Cardiac muscle cell (in vitro differentiated cells and primary cell): ENCODE data around the gene ARHGAP6. TPM values are rescaled to one million over a fixed set of nuclear protein-coding genes. Genes with fewer than 3 reads are reported as not detected.

Experiments
- DNase-seq, 2 donors: peaks; one replicate each; pipeline versions ENCODE4 v3.0.0 to v3.0.0-alpha.2; 2010 to 2017; ENCODE audit warnings: low read depth in 1 of 2, low spot score in 1 of 2
- H3K27ac ChIP-seq: fragments of 200-600 bp; sonication (generic); 2 replicates; pipeline ENCODE4 v1.5.1; 2016
- H3K27me3 ChIP-seq: fragments of 200-600 bp; sonication (generic); 2 replicates; pipeline ENCODE4 v1.6.0; 2016; ENCODE audit warnings: control low read depth
- H3K36me3 ChIP-seq: fragments of 200-600 bp; sonication (generic); 2 replicates; pipeline ENCODE4 v1.5.1; 2016; ENCODE audit warnings: control low read depth
- H3K4me1 ChIP-seq: fragments of 200-600 bp; sonication (generic); 2 replicates; pipeline ENCODE4 v1.8.1; 2017; ENCODE audit warnings: low read depth, mild to moderate bottlenecking, mixed run types
- H3K4me3 ChIP-seq: fragments of 200-600 bp; sonication (generic); 2 replicates; pipeline ENCODE4 v1.5.1; 2016; ENCODE audit warnings: mild to moderate bottlenecking
- H3K9me3 ChIP-seq: fragments of 200-600 bp; sonication (generic); 2 replicates; pipeline ENCODE4 v1.5.1; 2017; ENCODE audit warnings: low read depth, mild to moderate bottlenecking, control low read depth
- CTCF ChIP-seq: IDR thresholded peaks from 2 replicates; pipeline ENCODE4 v1.5.1; 2012; ENCODE audit warnings: low read depth, mild to moderate bottlenecking, low read length
- polyA plus RNA-seq: library from polyadenylated mRNA; unstranded; fragments of >200 nt; fragmentation: Nextera tagmentation; extraction: Ambion mirVana; gene quantifications from 2 replicates; pipeline ENCODE4 v1.2.1, GENCODE V29; 2016
- total RNA-seq: library from RNA; depleted of rRNA; stranded (reverse); fragments of >200 nt; gene quantifications from 2 replicates; pipeline ENCODE4 v1.2.3, GENCODE V29; 2016

Gene ARHGAP6
- total and polyA plus RNA-seq, 2 experiments from 2014 or later, result 10.5 to 45.0 TPM

- no peak overlapping the region for H3K4me3 ChIP-seq
Measured at GRCh38 chrX:11164433-11164832, 501.3 kb downstream of the ARHGAP6 start.

GRCh38 chrX:11159149-11159548 is 506.6 kb downstream of the ARHGAP6 start:
- no peaks in the 10 kb centered on the region for H3K4me1 ChIP-seq
- no peak for TF ChIP-seq CTCF
- no peak overlapping the region for H3K4me3 ChIP-seq
- H3K27me3 ChIP-seq, result no peaks in the 10 kb centered on the region
- no peak for DNase-seq
- H3K27ac ChIP-seq, result no peak overlapping the region
- no peaks in the 10 kb centered on the region for H3K36me3 ChIP-seq
- H3K9me3 ChIP-seq, result no peaks in the 10 kb centered on the region

More at GRCh38 chrX:11164433-11164832, 501.3 kb downstream of the ARHGAP6 start:
- Histone ChIP-seq H3K4me1 (no peaks in the 10 kb centered on the region), H3K27me3 (no peaks in the 10 kb centered on the region), H3K27ac (no peak overlapping the region), H3K36me3 (no peaks in the 10 kb centered on the region), H3K9me3 (no peaks in the 10 kb centered on the region)
- no peak for DNase-seq
- no peak for TF ChIP-seq CTCF

- H3K4me3 ChIP-seq, result no peak overlapping the region
- no peaks in the 10 kb centered on the region for H3K4me1 ChIP-seq
- no peak for DNase-seq
- no peak overlapping the region for H3K27ac ChIP-seq
- no peaks in the 10 kb centered on the region for H3K27me3 ChIP-seq
- H3K36me3 ChIP-seq, result no peaks in the 10 kb centered on the region
- no peaks in the 10 kb centered on the region for H3K9me3 ChIP-seq
- no peak for TF ChIP-seq CTCF
Measured at GRCh38 chrX:11151799-11152559, 513.7 kb downstream of the ARHGAP6 start.

GRCh38 chrX:11148401-11148800 is 517.3 kb downstream of the ARHGAP6 start:
- H3K9me3 ChIP-seq, result no peaks in the 10 kb centered on the region
- no peak for TF ChIP-seq CTCF
- H3K36me3 ChIP-seq, result no peaks in the 10 kb centered on the region
- H3K4me1 ChIP-seq, result no peaks in the 10 kb centered on the region
- no peak overlapping the region for H3K4me3 ChIP-seq
- no peak for DNase-seq
- no peak overlapping the region for H3K27ac ChIP-seq
- no peaks in the 10 kb centered on the region for H3K27me3 ChIP-seq

- H3K27ac ChIP-seq, result no peak overlapping the region
- no peaks in the 10 kb centered on the region for H3K9me3 ChIP-seq
- no peaks in the 10 kb centered on the region for H3K27me3 ChIP-seq
- no peak overlapping the region for H3K4me3 ChIP-seq
- TF ChIP-seq CTCF, result no peak
- no peaks in the 10 kb centered on the region for H3K36me3 ChIP-seq
- no peaks in the 10 kb centered on the region for H3K4me1 ChIP-seq
- no peak for DNase-seq
Measured at GRCh38 chrX:11146411-11146810, 519.3 kb downstream of the ARHGAP6 start.
